T47D (cell line): ENCODE data around the gene GSC.
A peak's percentile ranks its signal among the peaks of the same experiment; 100 is the strongest.
"Not testable (repeated sequence)": the region's sequence is repeated elsewhere in the genome, so short reads cannot be mapped to it uniquely, and the experiment has no call there.

Experiments used
- DNase-seq, 2 experiments: peaks; one replicate each; pipeline versions ENCODE4 v3.0.0 to v3.0.0-alpha.2; 2011 to 2012; ENCODE audit warnings: low read depth in 1 of 2, low spot score in 1 of 2
- JUND ChIP-seq: IDR thresholded peaks from 2 replicates; pipeline ENCODE4 v1.6.1; 2012; ENCODE audit warnings: low read depth
- in situ Hi-C: cut with HindIII; loops from 2 replicates; pipeline ENCODE4 v1.10.0; 2016; ENCODE audit warnings: low sequenced_read_pairs, low pct_unique_long_range_greater_than_20kb

Gene GSC

DNA sequence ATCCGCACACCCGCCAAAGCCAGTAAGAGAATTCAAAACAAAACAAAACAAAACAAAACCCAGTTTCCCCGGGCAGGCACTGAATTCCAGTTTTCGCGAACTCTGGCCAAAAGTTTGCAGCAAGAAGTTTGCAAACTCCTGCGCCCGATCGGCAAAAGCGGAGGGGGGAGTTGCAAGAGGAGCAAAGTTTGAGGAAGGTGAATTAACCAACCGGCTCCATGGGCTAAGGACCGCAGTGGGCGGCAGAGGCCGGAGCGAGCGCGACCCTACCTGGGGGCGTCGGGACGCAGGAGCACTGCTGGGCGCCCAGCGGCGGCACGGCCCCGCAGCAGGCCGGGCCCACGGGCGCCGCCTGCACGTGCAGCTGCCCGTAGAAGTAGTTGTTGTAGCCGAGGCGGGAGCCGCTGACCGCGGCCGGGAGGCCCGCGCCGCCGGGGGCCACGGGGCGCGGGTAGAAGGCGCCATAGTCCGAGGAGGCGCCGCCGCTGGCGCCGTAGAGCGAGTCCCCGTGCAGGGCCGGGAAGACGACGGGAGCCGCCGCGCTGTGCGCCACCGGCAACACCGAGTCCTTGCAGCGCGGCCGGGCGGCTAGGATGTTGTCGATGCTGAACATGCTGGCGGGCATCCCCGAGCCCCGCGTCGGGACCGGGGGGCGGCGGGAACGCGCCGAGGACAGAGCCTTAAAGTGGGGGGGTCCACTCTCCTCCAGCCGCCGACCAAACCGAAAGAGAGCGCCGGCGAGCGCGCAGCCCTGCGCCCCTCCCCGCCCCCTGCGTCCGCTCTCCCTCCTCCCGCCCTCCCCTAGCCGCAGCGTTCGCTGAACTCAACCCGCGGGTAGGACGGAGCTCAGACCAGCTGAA lies at the start of gene GSC:
GSC (minus strand) TSS at position 723 of the 860 bp plus-strand sequence; CDS start at position 625, 98 bp downstream.
- in situ Hi-C loops: no loop called here
- peak; percentile 91 to 97 for DNase-seq

DNA sequence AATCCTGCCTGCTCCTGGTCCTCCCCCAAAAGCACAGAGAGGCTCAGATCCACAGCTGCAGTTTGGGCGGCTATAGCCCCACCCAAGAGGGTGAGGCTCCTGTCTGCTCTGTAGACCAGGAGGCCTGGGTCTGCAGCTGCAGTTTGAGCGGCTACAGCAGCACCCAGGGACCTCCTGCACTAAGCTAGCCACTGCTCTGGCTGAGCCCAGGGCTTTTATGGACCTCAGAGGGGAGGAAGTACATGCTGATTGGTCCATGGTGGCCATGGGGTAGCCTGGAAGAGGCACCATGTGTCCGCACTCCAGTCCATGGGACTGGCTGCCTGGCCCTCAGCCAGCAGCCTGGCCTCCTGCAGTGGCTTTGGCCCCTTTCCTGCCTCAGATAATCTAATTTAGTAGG lies 49.6 kb upstream of the GSC start:
- TF ChIP-seq JUND: no peak
- in situ Hi-C loops: no loop called here
- DNase-seq: no peak

More for the DNA sequence above, at the start of gene GSC:
- no peak for TF ChIP-seq JUND

GRCh38 chr14:94816113-94816512 lies 46.2 kb upstream of the GSC start:
- TF ChIP-seq JUND: no peak
- DNase-seq: peak in 1 of 2 experiments; percentile 47
- in situ Hi-C loops: no loop called here

- no peak for TF ChIP-seq JUND
- in situ Hi-C loops: no loop called here
- peak in 1 of 2 experiments; percentile 30 for DNase-seq
Observed at GRCh38 chr14:94805680-94806288, 35.9 kb upstream of the GSC start.

DNA sequence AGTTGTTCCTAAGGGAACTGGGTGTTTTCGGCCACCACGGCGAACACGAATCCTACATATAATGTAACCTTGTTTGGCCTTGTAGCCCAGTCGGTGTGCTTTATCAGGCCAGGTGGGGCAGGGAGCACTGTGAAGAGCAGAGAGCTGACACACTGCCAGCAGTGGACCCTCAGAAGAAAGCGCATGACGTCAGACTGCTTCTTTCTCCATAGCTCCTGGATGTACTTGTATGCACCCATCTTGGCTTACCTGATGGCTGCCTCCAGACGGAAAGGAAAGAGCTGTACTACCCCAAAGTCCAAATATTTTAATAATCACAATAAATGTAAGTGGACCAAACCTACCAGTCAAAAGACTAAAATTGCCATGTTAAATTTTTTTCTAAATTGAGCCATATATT lies 31.3 kb upstream of the GSC start:
- no peak for TF ChIP-seq JUND
- in situ Hi-C loops: no loop called here
- DNase-seq: no peak

GRCh38 chr14:94800764-94801163 lies 30.9 kb upstream of the GSC start:
- DNase-seq, in situ Hi-C loops: not testable (repeated sequence)

DNA sequence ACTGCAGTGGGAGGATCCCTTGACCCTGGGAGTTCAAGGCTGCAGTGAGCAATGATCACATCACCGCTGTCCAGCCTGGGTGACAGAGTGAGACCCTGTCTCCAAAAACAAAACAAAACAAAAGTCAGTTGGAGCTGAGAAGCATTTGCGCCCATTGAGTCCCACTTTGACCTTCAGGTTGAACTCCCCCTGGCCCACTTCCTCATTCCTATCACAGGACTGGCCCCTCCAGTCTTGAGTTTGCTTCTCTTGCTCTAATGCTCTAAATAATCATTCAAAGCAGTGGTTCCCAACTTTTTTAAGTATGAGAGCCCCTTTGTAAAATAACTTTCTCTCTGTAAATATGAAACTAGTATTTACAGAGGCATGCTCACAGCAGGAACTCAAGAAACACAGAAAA lies 28.0 kb upstream of the GSC start:
- DNase-seq: no peak
- in situ Hi-C loops: no loop called here
- TF ChIP-seq JUND: no peak

- no peak for DNase-seq
- TF ChIP-seq JUND: no peak
- in situ Hi-C loops: no loop called here
Observed at GRCh38 chr14:94796278-94796677, 26.4 kb upstream of the GSC start.

DNA sequence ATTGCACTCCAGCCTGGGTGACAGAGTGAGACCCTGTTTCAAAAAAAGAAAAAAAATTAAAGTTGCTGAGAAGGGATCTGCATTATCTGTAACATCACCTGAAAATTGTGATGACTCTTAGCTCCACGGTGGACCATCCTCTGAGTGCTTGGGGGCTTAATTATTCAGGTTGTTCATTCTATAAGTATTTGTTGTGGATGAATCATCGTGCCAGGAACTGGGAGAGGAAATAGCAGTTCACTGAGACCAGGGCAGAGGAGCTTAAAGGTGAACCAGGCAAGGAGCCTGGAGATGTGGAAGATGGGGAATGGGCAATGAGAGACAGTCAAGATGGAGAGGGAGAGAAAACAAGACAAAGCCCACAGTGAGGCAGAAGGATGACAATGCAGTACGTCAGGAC lies 25.5 kb upstream of the GSC start:
- DNase-seq: no peak
- in situ Hi-C loops: no loop called here
- TF ChIP-seq JUND: no peak

DNA sequence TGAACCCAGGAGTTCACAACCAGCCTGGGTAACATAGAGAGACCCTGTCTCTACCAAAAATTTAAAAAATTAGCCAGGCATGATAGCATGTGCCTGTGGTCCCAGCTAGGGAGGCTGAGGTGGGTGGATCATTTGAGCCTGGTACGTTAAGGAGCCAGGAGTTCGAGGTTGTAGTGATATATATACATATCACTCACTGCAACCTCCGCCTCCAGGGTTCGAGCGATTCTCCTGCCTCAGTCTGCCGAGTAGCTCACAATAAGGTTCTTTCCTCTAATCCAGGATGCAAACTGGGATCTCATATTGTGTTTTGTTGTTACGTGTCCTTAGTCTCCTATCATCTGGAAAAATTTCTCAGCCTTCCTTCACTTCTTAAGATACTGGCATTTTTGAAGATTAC lies 24.0 kb upstream of the GSC start:
- no peak for TF ChIP-seq JUND
- no peak for DNase-seq
- in situ Hi-C loops: no loop called here

DNA sequence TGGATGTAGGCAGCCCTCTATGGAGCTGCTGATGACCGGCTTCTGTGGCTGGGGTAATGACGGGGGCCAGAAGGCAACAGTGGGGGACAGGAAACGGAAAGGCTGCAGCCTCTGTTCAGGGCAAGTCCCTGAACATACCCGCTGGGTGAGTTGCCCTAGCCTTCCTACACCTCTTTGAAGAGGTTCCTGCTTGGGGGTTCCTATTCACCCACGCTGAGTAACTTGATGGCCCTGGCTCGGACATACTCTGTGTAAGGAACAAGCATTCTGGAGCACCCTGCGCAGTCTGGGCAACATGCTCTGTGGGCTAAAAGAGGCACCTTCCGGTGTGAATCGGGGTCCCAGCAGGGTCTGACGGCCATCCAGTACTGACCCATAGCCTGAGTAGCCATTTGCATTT lies 17.7 kb upstream of the GSC start:
- no peak for TF ChIP-seq JUND
- no peak for DNase-seq
- in situ Hi-C loops: no loop called here

GRCh38 chr14:94787092-94787491 lies 17.2 kb upstream of the GSC start:
- no peak for TF ChIP-seq JUND
- in situ Hi-C loops: no loop called here
- DNase-seq: no peak
